GM18858 (cell line): Measurements from ENCODE around the gene KHSRP.
"Not testable (repeated sequence)": the region's sequence is repeated elsewhere in the genome, so short reads cannot be mapped to it uniquely, and the experiment has no call there.

Source experiments
- ATAC-seq: cut with Tn5 transposase; IDR thresholded peaks from one replicate; pipeline ENCODE4 v1.9.1; 2021; ENCODE audit not compliant: unreplicated experiment

The KHSRP gene

GRCh38 chr19:6421075-6422014 is 3.3 kb downstream of the KHSRP start:
- no peak for ATAC-seq

- ATAC-seq = no peak
Observed at GRCh38 chr19:6418562-6418932, 6.1 kb downstream of the KHSRP start.

GRCh38 chr19:6417713-6418561 is 6.7 kb downstream of the KHSRP start:
- ATAC-seq = no peak

- no peak for ATAC-seq
Observed at GRCh38 chr19:6416658-6417405, 7.8 kb downstream of the KHSRP start.

- no peak for ATAC-seq
Observed at GRCh38 chr19:6415591-6416190, 8.9 kb downstream of the KHSRP start.

- no peak for ATAC-seq
Observed at GRCh38 chr19:6414793-6415590, 9.6 kb downstream of the KHSRP start.

DNA sequence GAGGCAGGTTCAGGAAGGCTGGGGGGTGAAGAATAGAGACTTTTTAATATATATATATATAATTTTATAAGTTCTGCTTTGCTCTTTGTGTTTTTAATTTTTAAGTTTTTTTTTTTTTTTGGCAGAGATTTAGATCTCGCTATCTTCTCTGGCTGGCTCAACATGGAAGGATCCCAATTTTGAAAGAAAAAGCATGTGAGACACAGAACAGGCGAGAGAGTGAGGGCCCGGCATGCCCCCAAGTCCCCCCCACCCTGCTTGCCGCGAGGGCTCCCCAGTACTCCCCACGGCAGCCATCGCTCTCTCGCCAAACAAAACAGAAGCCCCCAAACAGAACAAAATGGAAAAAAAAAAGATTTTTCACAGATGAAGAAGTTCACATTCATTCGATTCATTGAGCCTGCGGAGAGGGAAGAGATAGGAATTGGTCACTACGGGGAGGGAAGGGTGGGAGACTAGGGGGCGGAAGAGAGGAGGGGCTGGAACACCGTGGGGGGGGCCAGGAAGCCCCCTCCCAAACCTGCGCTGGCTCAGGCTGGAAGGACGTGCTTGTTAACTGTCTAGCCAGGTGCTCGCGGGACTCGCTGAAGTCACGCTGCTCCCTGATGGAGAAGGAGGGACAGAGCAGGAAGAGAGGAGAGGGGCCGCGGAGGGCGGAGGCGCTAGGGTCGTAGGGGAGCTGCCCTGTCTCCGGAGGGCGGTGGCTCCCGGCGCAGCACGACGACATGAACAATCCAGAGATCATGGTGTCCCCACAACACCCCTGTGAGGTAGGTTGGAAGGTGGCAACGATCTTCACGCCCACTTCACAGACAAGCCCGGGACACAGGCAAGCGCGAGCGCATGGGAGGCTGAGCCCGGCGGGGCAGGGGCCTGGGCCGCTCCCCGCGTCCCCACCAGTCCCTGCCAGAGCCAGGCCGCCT is 10.6 kb downstream of the KHSRP start:
- ATAC-seq = no peak

DNA sequence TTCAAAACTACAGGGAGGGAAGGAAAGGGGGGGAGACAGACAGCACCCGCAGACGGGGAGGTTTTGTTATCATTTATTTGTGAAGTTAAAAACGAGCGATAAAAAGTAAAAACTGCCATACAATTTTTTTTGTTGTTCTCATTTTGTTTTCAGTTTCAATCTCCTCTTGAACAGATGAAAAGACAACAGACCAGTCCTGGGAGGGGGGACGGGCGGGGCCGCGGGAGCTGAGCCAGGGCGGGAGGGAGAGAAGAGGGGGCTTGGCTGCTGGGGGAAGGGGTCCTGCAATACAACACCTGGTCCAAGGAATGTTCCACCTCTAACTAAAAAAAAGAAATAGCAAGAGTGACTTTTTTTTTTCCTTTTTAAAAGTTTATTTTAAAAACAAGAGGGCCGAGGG is 11.3 kb downstream of the KHSRP start:
- no peak for ATAC-seq

GRCh38 chr19:6412447-6413091 is 12.0 kb downstream of the KHSRP start:
- no peak for ATAC-seq

GRCh38 chr19:6412061-6412446 is 12.6 kb downstream of the KHSRP start:
- no peak for ATAC-seq

DNA sequence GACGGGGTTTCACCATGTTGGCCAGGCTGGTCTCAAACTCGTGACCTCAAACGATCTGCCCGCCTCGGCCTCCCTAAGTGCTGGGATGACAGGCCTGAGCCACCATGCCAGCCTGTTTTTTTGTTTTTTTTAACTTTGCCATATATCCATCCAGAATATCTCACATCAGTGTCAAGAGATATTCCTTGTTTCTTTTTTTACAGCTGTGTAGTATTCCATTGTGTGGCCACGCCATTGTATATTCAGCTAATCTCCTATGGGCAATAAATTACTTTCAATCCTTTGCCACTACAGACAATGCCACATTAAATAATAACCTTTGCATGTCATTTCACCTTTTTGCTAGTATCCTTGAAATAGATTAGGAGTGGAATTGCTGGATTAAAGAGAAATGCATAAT is 15.3 kb downstream of the KHSRP start:
- ATAC-seq = no peak

GRCh38 chr19:6406401-6406800 is 18.2 kb downstream of the KHSRP start:
- no peak for ATAC-seq

DNA sequence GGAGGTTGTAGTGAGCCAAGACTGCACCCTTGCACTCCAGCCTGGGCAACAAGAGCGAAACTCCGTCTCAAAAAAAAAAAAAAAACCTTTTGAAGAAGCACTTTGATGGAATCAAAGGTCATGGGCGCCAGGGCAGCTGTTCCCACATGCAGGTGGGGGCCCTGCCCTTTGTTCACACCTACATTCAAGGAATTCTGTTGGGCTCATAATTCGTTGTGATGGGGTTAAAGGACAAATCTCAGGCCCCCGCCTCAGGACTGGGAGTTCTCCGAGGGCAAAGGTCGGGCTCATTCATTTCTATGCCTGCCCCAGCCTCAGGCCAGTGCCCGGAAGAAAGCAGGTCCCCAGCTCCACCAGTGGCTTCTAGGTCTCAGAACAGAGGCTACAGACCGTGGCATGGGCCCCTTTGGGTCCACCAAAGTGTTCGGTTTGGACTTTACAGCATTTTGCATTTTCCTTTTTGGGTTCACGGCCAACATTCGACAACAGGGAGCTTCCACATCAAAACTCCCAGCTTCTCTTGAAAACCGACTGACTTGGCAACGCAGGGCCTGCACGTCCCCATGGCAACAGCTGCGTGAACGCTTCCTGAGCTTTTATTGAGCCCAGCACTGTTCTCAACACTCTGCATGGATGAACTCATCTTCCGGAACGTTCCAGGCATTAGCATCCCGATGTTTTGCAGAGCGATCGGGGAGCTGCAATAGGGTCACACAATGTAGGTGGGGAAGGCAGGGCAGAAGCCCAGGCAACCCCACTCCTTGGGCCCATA is 21.6 kb downstream of the KHSRP start:
- no peak for ATAC-seq

- ATAC-seq = no peak
Observed at GRCh38 chr19:6402058-6402457, 22.6 kb downstream of the KHSRP start.

DNA sequence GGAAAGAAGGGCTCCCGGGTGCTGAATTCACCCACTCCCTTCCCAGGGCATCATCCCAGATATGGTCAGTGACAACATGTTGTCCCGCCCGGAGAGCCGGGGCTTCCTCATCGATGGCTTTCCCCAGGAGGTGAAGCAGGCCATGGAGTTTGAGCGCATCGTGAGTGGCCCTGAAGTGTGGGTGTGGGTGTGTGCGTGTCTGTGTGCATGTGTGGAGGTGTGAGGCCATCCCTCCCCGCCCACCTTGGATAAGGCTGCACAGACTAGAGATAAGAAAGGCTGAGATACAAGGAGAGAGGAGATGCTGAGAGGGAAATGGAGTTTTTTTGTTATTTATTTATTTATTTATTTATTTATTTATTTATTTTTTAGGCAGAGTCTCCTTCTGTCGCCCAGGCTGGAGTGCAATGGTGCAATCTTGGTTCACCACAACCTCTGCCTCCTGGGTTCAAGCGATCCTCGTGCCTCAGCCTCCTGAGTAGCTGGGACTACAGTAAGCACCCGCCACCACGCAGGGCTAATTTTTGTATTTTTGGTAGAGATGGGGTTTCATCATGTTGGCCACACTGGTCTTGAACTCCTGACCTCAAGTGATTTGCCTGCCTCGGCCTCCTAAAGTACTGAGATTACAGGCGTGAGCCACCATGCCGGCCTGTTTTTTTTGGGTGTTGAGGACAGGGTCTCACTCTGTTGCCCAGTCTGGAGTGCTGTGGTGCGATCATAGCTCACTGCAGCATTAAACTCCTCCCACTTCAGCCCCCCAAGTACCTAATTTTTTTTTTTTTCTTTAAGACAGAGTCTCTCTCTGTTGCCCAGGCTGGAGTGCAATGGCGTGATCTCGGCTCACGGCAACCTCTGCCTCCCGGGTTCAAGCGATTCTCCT is 24.3 kb downstream of the KHSRP start:
- ATAC-seq = not testable (repeated sequence)

DNA sequence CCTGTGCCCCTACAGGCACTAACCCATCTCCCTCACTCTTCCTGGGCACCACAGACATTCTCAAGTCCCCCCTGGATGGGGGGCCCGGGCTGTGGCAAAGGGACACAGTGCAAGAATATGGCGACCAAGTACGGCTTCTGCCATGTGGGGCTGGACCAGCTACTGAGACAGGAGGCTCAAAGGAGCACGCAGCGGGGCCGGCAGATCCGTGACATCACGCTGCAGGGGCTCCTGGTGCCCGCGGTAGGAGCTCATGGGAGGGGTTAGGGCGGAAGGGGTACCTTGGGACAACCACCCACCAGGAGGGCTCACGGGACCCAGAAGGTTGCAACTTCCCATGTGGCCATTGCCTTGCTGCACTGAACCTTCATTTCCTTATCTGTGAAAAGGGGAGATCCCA is 28.3 kb downstream of the KHSRP start:
- ATAC-seq = no peak

DNA sequence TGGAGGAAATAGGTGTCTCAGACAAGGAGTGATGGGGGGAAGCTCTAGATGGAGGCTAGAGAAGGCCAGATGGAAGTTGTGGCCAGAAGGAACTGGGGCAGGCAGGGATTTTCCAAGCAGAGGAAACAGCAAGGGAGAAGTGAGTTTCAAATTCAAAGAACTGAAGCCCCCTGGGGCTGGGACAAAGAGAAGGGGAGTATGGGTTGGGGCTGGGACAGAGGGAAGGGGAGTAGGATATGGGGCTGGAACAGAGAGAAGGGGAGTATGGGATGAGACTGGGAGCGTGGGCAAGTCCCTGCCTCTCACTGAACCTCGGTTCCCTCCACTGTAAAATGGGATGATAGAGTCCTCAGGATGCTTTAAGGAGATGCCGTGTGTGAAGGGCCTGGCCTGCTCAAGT is 29.8 kb downstream of the KHSRP start:
- no peak for ATAC-seq
